K562 (cell line): ENCODE measurements around the gene PPP6R3. TPM values are rescaled to one million over a fixed set of nuclear protein-coding genes. Genes with fewer than 3 reads are reported as not detected.
A peak's percentile ranks its signal among the peaks of the same experiment; 100 is the strongest.

Experiments
- ATAC-seq: fragments of 200-7000 bp; cut with Tn5 transposase; 3 replicates; pipeline ENCODE4 v1.9.1; 2020; ENCODE audit warnings: moderate library complexity
- BruUV-seq: library from RNA; stranded (reverse); fragments of 400-500 nt; replicated peaks from 2 replicates; lab custom pipeline; 2021; lab: Mats Ljungman, UMichigan
- CTCF ChIA-PET: fragments of 300-600 bp; formaldehyde crosslinking; extraction: SDS; loops from one replicate; lab custom pipeline; 2021; ENCODE audit warnings: low intra/inter-chr PET ratio; lab: Yijun Ruan, JAX
- POLR2A ChIA-PET: fragments of 300-600, 350-650 bp; sonication (Branson Sonifier 250); formaldehyde crosslinking; extraction: SDS; loops from one replicate; lab custom pipeline; 2021; ENCODE audit warnings: antibody characterized with exemption, inconsistent platforms; lab: Yijun Ruan, JAX
- DNase-seq, 4 experiments: peaks; one replicate each; pipeline versions ENCODE4 v3.0.0 to v3.0.0-alpha.2; 2011 to 2018; ENCODE audit warnings: low spot score in 3 of 4, mixed read lengths in 3 of 4; ENCODE audit errors: extremely low read depth in 1 of 4
- FAIRE-seq: peaks from 2 replicates; lab custom pipeline; 2011; peaks lifted over from hg19 to GRCh38; lab: Jason Lieb, UNC
- H2AFZ ChIP-seq: 2 replicates; pipeline ENCODE4 v1.6.0; 2011; ENCODE audit warnings: low read depth, low read length, control low read depth, inconsistent platforms
- H3K27ac ChIP-seq: fragments of 200-600 bp; 3 replicates; pipeline ENCODE4 v1.8.0; 2011; ENCODE audit warnings: low read depth, mild to moderate bottlenecking, control low read depth, inconsistent platforms, low read length, moderate library complexity, mixed read lengths; ENCODE audit errors: extremely low read depth
- H3K27me3 ChIP-seq, 2 experiments: fragments of 300-600 bp in 1 of 2; 2 replicates in 1 of 2; 3 replicates in 1 of 2; pipeline versions ENCODE4 v1.6.0 to v1.8.0; 2011; ENCODE audit warnings: inconsistent platforms in 2 of 2, low read length in 2 of 2, mild to moderate bottlenecking in 1 of 2, mixed read lengths in 1 of 2, moderate library complexity in 1 of 2; ENCODE audit not compliant: control insufficient read depth in 2 of 2, insufficient read depth in 2 of 2
- H3K36me3 ChIP-seq: fragments of 300-600 bp; 3 replicates; pipeline ENCODE4 v1.8.0; 2011; ENCODE audit warnings: mild to moderate bottlenecking, low read length, inconsistent platforms; ENCODE audit not compliant: control insufficient read depth, insufficient read depth
- H3K4me1 ChIP-seq, 2 experiments: fragments of 200-600 bp in 1 of 2; replicated peaks in 1 of 2; 2 replicates in 1 of 2; 3 replicates in 1 of 2; pipeline versions ENCODE4 v1.5.1 to v1.8.0; 2011; ENCODE audit warnings: inconsistent platforms in 2 of 2, low read length in 2 of 2, mild to moderate bottlenecking in 1 of 2, mixed read lengths in 1 of 2, moderate library complexity in 1 of 2; ENCODE audit not compliant: control insufficient read depth in 2 of 2, insufficient read depth in 2 of 2
- H3K4me2 ChIP-seq: 2 replicates; pipeline ENCODE4 v1.6.1; 2011; ENCODE audit warnings: low read length, control low read depth, inconsistent platforms, mixed read lengths; ENCODE audit not compliant: insufficient read depth
- H3K4me3 ChIP-seq: fragments of 200-600 bp; sonication (generic), shearing (Covaris generic); 2 replicates; pipeline ENCODE4 v1.5.1; 2016; ENCODE audit warnings: control low read depth, inconsistent platforms
- H3K79me2 ChIP-seq: fragments of 200-600 bp; 3 replicates; pipeline ENCODE4 v1.8.0; 2011; ENCODE audit warnings: low read length, inconsistent platforms; ENCODE audit not compliant: control insufficient read depth, insufficient read depth
- H3K9ac ChIP-seq, 2 experiments: 2 replicates each; pipeline versions ENCODE4 v1.6.0 to v1.6.1; 2011; ENCODE audit warnings: low read depth in 2 of 2, low read length in 2 of 2, control low read depth in 1 of 2, inconsistent platforms in 1 of 2, mild to moderate bottlenecking in 1 of 2, mixed read lengths in 1 of 2; ENCODE audit not compliant: insufficient read depth in 1 of 2
- H3K9me1 ChIP-seq: one replicate; pipeline ENCODE4 v1.6.0; 2011; ENCODE audit warnings: inconsistent platforms, mild to moderate bottlenecking, low read length, moderate library complexity; ENCODE audit not compliant: control insufficient read depth, insufficient read depth
- H3K9me3 ChIP-seq: replicated peaks from 2 replicates; pipeline ENCODE4 v1.5.1; 2011; ENCODE audit warnings: low read depth, low read length, inconsistent platforms; ENCODE audit not compliant: control insufficient read depth, insufficient read depth
- H4K20me1 ChIP-seq: replicated peaks from 2 replicates; pipeline ENCODE4 v1.6.1; 2011; ENCODE audit warnings: low read length, inconsistent platforms, mixed read lengths; ENCODE audit not compliant: control insufficient read depth, insufficient read depth
- CBX3 ChIP-seq, 2 experiments: IDR thresholded peaks; 1 replicate in 1 of 2; 2 replicates in 1 of 2; pipeline ENCODE4 v1.6.1; 2012; ENCODE audit warnings: inconsistent platforms in 2 of 2, low read length in 2 of 2, borderline replicate concordance in 1 of 2, control low read depth in 1 of 2
- CTCF ChIP-seq, 3 experiments: IDR thresholded peaks in 2 of 3; conservative IDR thresholded peaks in 1 of 3; 2 replicates each; pipeline ENCODE4 v1.5.1; 2011 to 2012; ENCODE audit warnings: low read length in 3 of 3, mild to moderate bottlenecking in 3 of 3, control low read depth in 2 of 3, improper control_type of control experiment in 1 of 3, inconsistent platforms in 1 of 3, low read depth in 1 of 3, mixed read lengths in 1 of 3, moderate library complexity in 1 of 3; ENCODE audit not compliant: insufficient read depth in 2 of 3
- MIER1 ChIP-seq: fragments of 450-650 bp; IDR thresholded peaks from 2 replicates; pipeline ENCODE4 v1.6.1; 2016; ENCODE audit warnings: antibody characterized with exemption, mild to moderate bottlenecking, low read depth
- STAT5A ChIP-seq: IDR thresholded peaks from 2 replicates; pipeline ENCODE4 v1.6.1; 2012; ENCODE audit warnings: low read length, inconsistent platforms, borderline replicate concordance
- ZBTB5 ChIP-seq: fragments of 450-650 bp; IDR thresholded peaks from 2 replicates; pipeline ENCODE4 v1.6.1; 2017; ENCODE audit warnings: antibody characterized with exemption
- WGBS: fragments of 100-300 bp; shearing (Covaris generic); methylation state at CpG from one replicate; pipeline ENCODE4 v1.1.6; 2016; ENCODE audit warnings: low coverage, mixed read lengths; ENCODE audit not compliant: insufficient coverage; ENCODE audit errors: missing lambda C conversion rate; 5-methylcytosine and 5-hydroxymethylcytosine counted together
- in situ Hi-C: fragments of 300-500 bp; cut with MboI; formaldehyde crosslinking; loops from 4 replicates; pipeline ENCODE4 v1.15.0; 2018; ENCODE audit warnings: inconsistent platforms, mixed read lengths
- intact Hi-C: fragments of 100-400 bp; cut with micrococcal nuclease; formaldehyde crosslinking; loops from 2 replicates; pipeline ENCODE4 v1.14.2; 2022
- polyA plus RNA-seq, 8 experiments: library from polyadenylated mRNA; depleted of rRNA in 4 of 8; stranded (reverse) in 5 of 8; unstranded in 3 of 8; fragments of >200 nt; fragmentation: Nextera tagmentation in 2 of 8; fragmentation: Illumina TruSeq in 1 of 8; extraction: Ambion mirVana in 2 of 8; extraction: Trizol in 1 of 8; gene quantifications; 2 replicates each; pipeline versions ENCODE4 v1.2.1 to v1.2.3, GENCODE V29; 2011 to 2014; ENCODE audit warnings: inconsistent platforms in 1 of 8, missing spikeins in 1 of 8
- total RNA-seq, 7 experiments: library from RNA; depleted of rRNA in 6 of 7; stranded (reverse); fragments of >200 nt in 6 of 7; fragmentation: Illumina TruSeq in 2 of 7; extraction: Trizol in 2 of 7; gene quantifications; 2 replicates each; pipeline versions ENCODE4 v1.2.1 to v1.2.3, GENCODE V29; 2011 to 2021; ENCODE audit warnings: low replicate concordance in 1 of 7

The PPP6R3 gene
- total and polyA plus RNA-seq, 9 of the 15 experiments (the other 6 are each of a cell fraction or from before 2014, with no cell fraction given) = 20.3 to 117 (median 80.6) TPM

- no peak for TF ChIP-seq ZBTB5
- peak in 2 of 3 experiments; percentile 36 to 43; a peak in 4 of 6 replicates for TF ChIP-seq CTCF (IDR thresholded peaks at IDR 0.05 in 2 of 3, conservative IDR thresholded peaks at IDR 0.05 in 1 of 3; ENCODE audit: insufficient read depth in 2 of 3, low read depth in 1 of 3, low read length in 3 of 3)
- no peak for TF ChIP-seq STAT5A
Observed at GRCh38 chr11:68643585-68643984, 183.0 kb downstream of the PPP6R3 start (continued).

GRCh38 chr11:68646832-68647231 lies 186.3 kb downstream of the PPP6R3 start:
- BruUV-seq = no TSS peak
- Histone ChIP-seq H3K9me3 (no peaks in the 10 kb centered on the region; the same call in 1 of the 2 replicates), H3K4me3 (no peak overlapping the region), H3K27me3 (peaks cover 32 to 35% of the 10 kb centered on the region in 2 experiments; a peak in 4 of 5 replicates), H3K4me2 (no peak overlapping the region), H3K27ac (no peak overlapping the region), H3K9me1 (no peaks in the 10 kb centered on the region), H3K9ac (no peak overlapping the region), H3K36me3 (no peaks in the 10 kb centered on the region), H2AFZ (no peak overlapping the region), H3K4me1 (peaks cover 0 to 14% of the 10 kb centered on the region in 2 experiments; a peak in 2 of 5 replicates), H4K20me1 (no peaks in the 10 kb centered on the region), H3K79me2 (no peaks in the 10 kb centered on the region)
- in situ Hi-C loops = loop anchor here (25.0 kb wide), 1 partner anchor 1015 kb away; no protein-coding TSS in a partner anchor
- POLR2A ChIA-PET = interaction anchor here (0.6 to 1.5 kb wide), 2 partner anchors 12 to 401 kb away, joined by 3 to 5 read pairs; no protein-coding TSS in a partner anchor
- ATAC-seq = no peak
- intact Hi-C loops = no loop called here
- TF ChIP-seq CBX3 (IDR thresholded peaks at IDR 0.05; ENCODE audit: borderline replicate concordance in 1 of 2, low read length in 2 of 2) (0 out of 3 replicates have a peak, but pooled peaks of 1 of the 2 experiments have one; percentile 18), MIER1 (no peak)
- DNase-seq = no peak
- FAIRE-seq = no peak
- CTCF ChIA-PET = no interaction called here
- 0% methylated on average over 1 of the region's 1 CpG for WGBS
